Choroid plexus epithelial cell (primary cell): ENCODE data around the gene ITGA6.
A peak's percentile ranks its signal among the peaks of the same experiment; 100 is the strongest.

ENCODE experiments used
- DNase-seq: peaks from one replicate; pipeline ENCODE4 v3.0.0-alpha.2; 2010; ENCODE audit warnings: low read depth
- H3K4me3 ChIP-seq: 2 replicates; pipeline ENCODE4 v1.5.1; 2011; ENCODE audit warnings: low read depth, mild to moderate bottlenecking, control low read depth, low read length, moderate library complexity
- CTCF ChIP-seq: conservative IDR thresholded peaks from 2 replicates; pipeline ENCODE4 v1.5.1; 2011; ENCODE audit warnings: low read depth, mild to moderate bottlenecking, control low read depth, inconsistent platforms, low read length, moderate library complexity

Gene ITGA6

GRCh38 chr2:172434821-172435605, 7.6 kb downstream of the ITGA6 start:
- no peak for DNase-seq
- no peak overlapping the region for H3K4me3 ChIP-seq
- no peak for TF ChIP-seq CTCF

DNA sequence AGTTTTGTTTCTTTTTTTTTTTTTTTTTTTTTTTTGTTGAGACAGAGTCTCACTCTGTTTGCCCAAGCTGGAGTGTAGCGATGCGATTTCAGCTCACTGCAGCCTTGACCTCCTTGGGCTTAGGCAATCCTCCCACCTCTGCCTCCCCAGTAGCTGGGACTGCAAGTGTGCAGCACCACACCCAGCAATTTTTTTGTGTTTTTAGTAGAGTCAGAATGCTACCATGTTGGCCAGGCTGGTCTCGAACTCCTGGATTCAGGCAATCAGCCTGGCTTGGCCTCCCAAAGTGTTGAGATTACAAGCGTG, 8.2 kb downstream of the ITGA6 start:
- no peak overlapping the region for H3K4me3 ChIP-seq
- DNase-seq: no peak
- no peak for TF ChIP-seq CTCF

- DNase-seq: no peak
- TF ChIP-seq CTCF: no peak
- H3K4me3 ChIP-seq: no peak overlapping the region
Observed at GRCh38 chr2:172436889-172437288, 9.5 kb downstream of the ITGA6 start.

GRCh38 chr2:172437419-172438341, 10.3 kb downstream of the ITGA6 start:
- TF ChIP-seq CTCF: no peak
- DNase-seq: no peak
- H3K4me3 ChIP-seq: no peak overlapping the region

DNA sequence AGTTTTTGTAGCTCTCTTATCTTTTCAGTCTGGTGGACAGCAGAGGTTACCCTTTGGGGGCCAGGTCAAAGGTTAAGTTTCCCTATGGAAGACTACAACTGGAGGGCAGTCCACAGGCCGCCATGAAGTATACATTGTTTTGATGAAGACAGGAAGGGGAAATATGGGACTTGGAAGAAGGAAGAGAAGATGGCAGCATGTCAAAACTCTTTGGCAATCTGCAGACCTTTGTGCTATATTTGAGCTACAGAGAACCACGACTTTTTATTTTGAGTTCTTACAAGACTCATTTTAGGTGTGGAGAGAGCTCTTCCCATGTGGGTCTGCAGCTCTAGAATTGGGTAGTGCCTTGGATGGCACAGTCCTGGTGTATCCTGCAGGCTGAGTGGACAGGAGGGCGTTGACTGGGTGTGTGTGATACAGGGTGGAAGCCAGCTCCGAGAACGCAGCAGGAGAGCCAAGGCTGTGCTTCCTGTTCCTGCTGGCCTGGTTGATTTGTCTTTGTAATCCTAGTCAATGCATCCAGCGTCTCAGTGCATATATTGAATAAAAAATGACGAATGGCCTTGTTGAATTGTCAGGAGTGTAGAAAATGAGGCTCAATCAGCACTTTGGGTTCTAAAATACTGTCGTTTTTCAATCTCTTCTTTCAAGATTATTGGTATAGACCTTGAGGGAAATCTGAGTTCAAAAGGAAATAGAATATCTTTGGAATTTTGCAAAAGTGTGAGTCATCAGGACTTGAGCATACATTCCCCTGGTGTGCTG, 11.5 kb downstream of the ITGA6 start:
- H3K4me3 ChIP-seq: no peak overlapping the region
- TF ChIP-seq CTCF: no peak
- DNase-seq: peak; percentile 69

- DNase-seq: no peak
- no peak overlapping the region for H3K4me3 ChIP-seq
- TF ChIP-seq CTCF: no peak
Observed at GRCh38 chr2:172439509-172439860, 12.1 kb downstream of the ITGA6 start.
